GM13977 (cell line): Measurements from ENCODE around the gene CFAP46.

Experiments used
- DNase-seq: peaks from one replicate; pipeline ENCODE4 v3.0.0; 2012; ENCODE audit warnings: low spot score
- CTCF ChIP-seq: IDR thresholded peaks from 2 replicates; pipeline ENCODE4 v1.5.1; 2012; ENCODE audit warnings: mild to moderate bottlenecking, control low read depth; ENCODE audit not compliant: insufficient read depth; ENCODE audit errors: extremely low read depth, missing control alignments
- in situ Hi-C: fragments of 300-500 bp; cut with MboI; formaldehyde crosslinking; loops from one replicate; pipeline ENCODE4 v1.12.0; 2022; ENCODE audit warnings: low sequenced_read_pairs, low pct_unique_long_range_greater_than_20kb, mixed read lengths, inconsistent platforms; ENCODE audit not compliant: unreplicated experiment

CFAP46 gene

GRCh38 chr10:132848291-132848701 is 94.1 kb downstream of the CFAP46 start:
- no peak for TF ChIP-seq CTCF
- in situ Hi-C loops, result no loop called here
- no peak for DNase-seq

GRCh38 chr10:132847856-132848255 is 94.5 kb downstream of the CFAP46 start:
- no peak for TF ChIP-seq CTCF
- in situ Hi-C loops, result no loop called here
- no peak for DNase-seq

GRCh38 chr10:132847416-132847777 is 95.0 kb downstream of the CFAP46 start:
- no peak for DNase-seq
- no peak for TF ChIP-seq CTCF
- in situ Hi-C loops, result no loop called here

GRCh38 chr10:132846631-132847415 is 95.5 kb downstream of the CFAP46 start:
- in situ Hi-C loops, result no loop called here
- no peak for TF ChIP-seq CTCF
- DNase-seq, result no peak

GRCh38 chr10:132845780-132846595 is 96.4 kb downstream of the CFAP46 start:
- in situ Hi-C loops, result no loop called here
- no peak for DNase-seq
- no peak for TF ChIP-seq CTCF

- no peak for TF ChIP-seq CTCF
- in situ Hi-C loops, result no loop called here
- DNase-seq, result no peak
Measured at GRCh38 chr10:132845041-132845551, 97.3 kb downstream of the CFAP46 start.
